HG02970 (cell line): ENCODE measurements around the gene BFSP2.
A peak's percentile ranks its signal among the peaks of the same experiment; 100 is the strongest.
"Not testable (repeated sequence)": the region's sequence is repeated elsewhere in the genome, so short reads cannot be mapped to it uniquely, and the experiment has no call there.

Experiments
- ATAC-seq: cut with Tn5 transposase; IDR thresholded peaks from one replicate; pipeline ENCODE4 v1.9.1; 2021; ENCODE audit warnings: mild to moderate bottlenecking, moderate library complexity, moderate number of reproducible peaks; ENCODE audit not compliant: unreplicated experiment, low FRiP score

The BFSP2 gene

DNA sequence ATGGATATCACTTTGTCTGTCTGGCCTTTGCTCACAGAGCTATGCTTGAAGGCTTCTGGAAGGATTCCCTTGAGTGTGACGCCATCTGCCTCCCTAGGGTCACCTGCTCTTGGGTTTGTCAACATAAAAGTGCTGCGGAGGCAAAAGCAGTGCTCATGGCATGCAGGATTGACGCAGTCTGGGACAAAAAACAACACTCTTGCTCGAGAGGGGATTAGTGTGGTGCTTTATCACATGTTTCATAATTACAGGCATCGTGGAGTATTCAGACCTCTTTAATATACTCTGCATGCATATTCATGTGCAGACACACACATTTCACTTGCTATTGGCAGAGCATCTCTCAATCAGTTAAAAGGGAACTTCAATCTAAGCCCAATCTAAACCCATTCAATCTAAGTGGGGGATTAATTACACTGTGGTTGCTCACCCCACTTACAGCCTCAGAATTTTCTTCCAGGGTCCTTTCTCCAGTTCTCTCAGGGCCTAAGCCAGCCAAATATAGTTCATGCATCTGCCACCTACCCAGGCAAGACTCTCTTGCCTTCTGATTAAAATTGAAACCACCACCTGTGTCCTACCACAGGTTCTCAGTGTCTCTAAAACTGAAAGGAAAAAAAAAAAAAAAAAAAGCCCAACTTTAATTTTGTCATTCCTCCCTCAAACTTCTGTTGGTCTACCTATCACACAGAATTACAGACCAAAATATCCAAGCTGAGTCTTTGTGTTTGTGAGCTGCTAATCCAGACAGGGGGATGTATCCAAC is 75.6 kb downstream of the BFSP2 start:
- ATAC-seq = peak; percentile 78

DNA sequence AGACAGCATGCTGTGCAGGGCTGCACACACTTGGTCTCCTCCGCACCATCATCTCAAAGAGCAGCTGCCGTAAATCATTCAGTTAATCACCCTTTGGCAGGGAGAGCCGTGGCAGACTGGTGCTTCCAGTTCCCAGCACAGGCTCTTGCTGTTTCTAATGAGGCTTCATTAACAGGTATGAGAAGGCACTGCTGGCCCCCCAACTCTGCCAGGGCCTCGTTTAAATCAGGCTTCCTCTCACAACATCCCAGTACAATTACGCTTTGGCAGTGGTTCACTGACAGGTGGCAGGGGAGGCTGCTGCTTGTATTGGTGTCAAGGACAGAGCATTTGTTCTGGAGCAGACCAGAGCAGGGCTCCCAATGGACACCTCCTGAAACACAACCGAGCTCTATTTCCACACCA is 77.1 kb downstream of the BFSP2 start:
- no peak for ATAC-seq

DNA sequence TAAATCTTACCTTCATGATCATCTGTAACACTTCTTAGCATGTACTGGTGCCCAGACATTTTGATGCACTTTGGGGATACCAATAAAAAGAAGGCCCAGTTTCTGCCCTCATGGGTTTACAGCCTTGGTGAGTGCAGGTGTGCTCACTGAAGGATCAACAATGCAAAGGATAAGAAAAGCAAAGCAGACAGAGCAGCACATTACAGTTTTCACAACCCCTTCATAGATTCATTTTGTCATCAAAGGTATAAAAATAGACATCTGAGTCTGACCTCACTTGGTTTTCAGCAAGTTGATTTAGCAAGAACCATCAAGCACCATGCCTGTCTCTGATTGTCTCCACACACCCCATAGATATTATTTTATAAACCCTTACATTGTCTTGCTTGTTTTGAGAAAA is 77.6 kb downstream of the BFSP2 start:
- ATAC-seq = no peak

DNA sequence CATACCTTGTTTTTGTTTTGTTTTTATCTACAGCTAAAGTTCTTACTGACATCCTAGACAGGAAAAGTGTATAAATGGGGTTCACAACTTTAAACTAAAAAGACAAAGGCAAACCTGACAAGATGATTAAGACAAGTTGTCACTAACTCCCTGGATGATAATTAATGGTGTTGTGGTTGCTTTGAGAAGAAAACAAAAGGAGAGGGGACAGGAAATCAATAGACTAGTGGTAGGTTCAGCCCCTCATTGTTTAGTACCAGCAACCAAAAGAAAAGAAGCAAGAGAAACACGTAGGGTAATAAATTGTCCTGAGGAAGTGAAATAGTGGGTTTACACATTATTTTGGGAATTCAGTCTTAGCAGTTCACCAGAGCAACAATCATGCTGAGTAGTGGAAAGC is 78.8 kb downstream of the BFSP2 start:
- no peak for ATAC-seq

DNA sequence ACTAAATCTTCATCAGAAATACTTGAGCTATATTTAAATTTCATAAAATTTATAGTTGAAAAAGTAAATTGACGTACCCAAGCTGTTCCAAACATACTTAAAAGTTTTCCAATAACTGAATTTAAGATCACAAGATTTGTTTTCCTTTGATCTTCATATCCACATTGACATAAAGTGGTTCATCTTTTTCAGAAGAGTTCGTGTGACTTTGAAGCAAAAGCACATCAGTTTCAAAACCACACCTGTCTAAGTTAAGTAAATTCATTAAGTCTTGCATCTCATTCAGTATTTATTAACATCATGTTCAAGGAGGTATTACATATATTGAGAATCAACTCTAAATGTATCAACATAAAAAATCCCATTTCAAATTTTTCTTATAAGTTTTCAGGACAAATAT is 79.5 kb downstream of the BFSP2 start:
- no peak for ATAC-seq

DNA sequence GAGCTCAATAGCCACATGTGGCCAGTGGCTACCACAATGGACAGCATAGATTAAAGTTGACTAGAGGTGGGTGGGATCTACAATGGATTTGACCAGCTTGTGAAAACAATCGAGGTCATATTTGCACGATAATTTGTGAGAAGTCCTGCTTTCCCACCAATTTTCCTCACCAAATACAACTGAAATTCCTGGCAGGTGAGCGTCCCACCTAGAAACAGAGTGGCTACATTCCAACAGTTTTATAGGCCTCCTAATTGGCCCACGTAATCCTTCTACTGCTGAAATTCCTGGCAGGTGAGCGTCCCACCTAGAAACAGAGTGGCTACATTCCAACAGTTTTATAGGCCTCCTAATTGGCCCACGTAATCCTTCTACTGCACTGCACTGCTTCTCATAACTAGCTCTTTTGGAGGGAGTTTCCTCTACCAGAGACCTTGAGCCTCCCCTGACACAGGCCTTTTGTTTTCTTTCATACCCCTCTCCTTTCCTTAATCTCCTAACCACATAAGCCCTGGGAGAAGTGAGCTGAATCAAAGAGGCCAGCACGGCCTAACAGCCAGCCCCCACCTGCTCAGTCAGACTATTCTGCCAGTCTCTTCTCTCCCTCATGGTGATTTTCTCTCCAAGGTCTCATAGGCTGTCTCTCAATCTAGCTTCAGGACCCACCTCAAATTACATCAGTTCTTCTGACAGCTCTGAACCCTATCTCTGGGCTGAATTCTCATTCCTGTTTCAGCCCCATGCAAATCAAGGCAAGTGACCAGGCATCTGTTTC is 80.2 kb downstream of the BFSP2 start:
- ATAC-seq = no peak

DNA sequence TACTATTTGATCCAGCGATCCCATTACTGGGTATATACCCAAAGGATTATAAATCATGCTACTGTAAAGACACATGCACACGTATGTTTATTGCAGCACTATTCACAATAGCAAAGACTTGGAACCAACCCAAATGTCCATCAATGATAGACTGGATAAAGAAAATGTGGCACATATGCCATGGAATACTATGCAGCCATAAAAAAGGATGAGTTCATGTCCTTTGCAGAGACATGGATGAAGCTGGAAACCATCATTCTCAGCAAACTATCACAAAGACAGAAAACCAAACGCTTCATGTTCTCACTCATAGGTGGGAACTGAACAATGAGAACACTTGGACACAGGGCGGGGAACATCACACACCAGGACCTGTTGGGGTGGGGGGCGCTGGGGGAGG is 82.6 kb downstream of the BFSP2 start:
- ATAC-seq = not testable (repeated sequence)

DNA sequence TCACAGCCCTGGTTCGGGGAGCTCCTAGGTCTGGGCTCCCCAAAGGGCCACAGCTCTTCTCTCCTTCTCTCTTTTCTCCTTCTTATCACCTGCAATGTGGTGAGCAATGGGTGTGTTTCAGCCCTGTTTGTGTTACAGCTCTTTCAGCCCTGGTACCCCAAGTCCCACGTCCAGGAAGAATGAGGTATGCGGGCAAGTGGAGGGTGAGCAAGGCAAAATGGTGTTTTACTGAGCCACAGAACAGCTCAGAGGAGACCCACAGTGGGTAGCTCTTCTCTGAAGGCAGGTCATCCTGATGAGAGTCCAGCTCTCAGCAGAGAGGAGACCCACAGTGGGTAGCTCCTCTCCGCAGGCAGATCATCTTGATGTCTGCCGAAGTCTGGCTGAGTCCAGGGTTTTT is 86.8 kb downstream of the BFSP2 start:
- no peak for ATAC-seq

DNA sequence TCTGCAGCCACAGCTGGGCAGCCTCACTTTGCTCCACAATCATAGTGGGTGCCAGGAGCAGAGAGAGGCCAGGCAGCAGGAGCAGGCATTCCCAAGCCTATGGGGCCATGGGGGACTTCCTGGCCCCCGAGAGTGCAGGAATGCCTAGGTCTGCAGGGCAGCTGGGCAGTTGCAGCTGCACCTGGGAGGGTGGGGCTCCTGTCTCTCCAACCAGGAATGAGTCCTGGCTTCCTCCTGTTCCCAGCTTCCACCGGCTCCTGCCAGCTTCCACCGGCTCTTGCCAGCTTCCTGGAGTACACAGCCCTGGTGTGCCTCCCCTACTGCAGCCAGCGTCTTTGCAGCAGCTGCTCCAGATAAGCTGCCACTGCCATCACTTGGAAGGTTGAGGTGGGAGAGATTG is 87.3 kb downstream of the BFSP2 start:
- no peak for ATAC-seq

DNA sequence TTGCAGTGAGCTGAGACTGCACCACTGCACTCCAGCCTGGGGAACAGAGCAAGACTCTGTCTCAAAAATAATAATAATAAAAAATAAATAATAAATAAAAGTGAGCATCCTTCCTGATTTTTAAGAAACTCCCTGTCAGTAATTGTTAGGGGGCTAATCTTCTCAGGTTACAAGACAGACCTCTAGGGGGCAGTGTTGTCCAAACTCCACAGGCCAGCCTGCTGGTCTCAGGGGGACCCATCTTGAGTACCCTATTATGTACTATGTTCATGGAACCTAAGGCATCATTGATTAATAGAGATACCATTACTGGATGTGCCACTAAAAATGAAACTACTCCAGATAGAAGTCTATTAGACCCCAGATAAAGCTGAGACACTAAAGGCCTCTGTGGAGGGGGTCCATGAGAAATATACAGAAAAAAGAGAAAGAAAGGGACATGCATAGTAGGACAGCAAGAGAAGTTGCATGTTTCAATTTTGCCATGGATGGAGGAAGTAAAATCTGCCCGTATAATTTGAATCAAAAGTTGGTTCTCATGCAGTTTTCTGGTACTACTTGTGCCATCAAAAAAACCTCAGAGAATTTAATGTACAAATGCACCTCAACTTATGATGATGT is 88.2 kb downstream of the BFSP2 start:
- no peak for ATAC-seq

DNA sequence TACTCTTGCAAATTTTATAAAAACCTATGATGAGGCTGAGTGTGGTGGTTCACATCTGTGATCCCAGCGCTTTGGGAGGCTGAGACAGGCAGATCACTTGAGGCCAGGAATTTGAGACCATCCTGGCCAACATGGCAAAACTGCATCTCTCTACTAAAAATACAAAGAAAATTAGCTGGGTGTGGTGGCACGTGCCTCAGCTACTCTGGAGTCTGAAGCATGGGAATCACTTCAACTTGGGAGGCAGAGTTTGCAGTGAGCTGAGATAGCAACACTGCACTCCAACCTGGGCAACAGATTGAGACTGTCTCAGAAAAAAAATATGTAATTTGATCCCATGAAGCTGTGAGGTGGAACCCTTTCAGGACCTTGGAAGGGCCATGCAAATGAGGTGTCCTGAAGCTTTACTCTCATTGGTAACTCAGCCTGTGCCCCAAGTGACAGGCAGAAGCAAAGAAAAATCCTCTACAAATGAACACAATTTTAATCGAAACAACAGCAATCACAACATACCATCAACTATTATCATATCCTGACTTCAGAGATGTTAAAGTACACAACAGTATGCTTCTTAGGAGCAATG is 89.0 kb downstream of the BFSP2 start:
- no peak for ATAC-seq

DNA sequence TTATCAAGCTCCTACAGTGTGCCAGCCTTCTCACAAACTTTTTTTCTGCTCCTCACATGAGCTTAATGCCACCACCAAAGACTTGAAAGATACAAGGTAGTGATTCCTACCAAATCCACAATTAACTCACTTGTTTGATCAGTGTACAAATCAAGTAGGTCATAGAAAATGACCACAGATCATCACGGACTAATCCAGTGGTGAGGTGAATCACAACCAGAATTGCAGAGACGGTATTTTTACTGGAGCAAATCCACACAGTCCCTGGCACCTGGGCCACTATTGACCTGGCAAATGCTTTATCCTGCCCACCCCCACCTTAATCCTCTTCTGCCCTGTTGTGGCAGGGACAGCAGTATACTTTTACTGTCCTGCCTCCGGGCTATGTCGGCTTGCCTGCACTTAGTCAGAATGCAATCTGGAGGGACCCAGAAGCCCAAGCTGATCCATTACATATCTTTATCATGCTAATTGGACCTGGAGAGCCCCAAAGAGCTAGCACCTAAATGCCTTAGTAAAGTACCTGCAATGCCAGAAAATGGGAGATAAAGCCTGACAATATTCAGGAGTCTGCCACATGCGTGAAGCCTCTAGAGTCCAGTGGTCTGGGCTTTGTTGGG is 89.7 kb downstream of the BFSP2 start:
- ATAC-seq = no peak

DNA sequence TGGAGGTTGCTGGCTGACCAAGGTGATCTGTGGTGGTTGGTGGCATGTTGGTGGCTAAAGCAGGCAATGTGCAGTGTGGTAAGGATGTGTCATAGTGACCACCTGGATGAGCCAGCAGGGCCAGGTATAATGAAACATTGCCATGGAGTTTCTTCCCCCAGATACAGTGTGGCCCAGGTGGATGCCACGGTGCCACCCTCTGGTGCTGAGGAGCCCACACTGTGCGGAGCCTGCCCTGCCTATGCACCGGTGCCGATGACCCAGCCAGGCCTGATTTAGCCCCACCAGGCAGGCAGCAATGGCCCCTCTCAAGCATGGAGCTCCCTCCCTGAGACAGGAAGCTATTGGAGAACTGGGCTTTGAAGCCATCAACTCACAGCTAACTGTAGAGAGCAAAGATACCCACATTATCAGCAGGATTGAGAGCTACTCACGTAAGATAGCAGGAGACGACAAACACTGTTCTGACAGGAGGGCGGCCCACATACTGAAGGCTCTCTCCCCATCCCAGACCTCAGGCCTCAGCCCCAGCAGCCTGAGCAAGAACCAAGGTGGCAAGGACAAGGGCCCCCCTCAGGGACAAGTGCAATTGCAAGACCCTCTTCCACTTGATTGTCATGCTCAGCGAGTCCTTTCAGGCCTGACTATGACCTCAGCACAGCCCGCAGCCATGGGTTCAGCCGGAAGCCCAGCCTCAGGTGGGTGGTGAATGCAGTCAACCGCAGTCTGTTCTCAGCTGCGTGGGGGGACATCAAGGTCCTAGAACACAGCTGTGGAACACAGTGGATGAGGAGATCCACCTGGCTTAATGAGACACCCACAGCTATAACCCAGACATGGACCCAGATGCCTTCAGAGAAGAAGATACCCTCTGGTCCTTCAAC is 90.9 kb downstream of the BFSP2 start:
- ATAC-seq = no peak

DNA sequence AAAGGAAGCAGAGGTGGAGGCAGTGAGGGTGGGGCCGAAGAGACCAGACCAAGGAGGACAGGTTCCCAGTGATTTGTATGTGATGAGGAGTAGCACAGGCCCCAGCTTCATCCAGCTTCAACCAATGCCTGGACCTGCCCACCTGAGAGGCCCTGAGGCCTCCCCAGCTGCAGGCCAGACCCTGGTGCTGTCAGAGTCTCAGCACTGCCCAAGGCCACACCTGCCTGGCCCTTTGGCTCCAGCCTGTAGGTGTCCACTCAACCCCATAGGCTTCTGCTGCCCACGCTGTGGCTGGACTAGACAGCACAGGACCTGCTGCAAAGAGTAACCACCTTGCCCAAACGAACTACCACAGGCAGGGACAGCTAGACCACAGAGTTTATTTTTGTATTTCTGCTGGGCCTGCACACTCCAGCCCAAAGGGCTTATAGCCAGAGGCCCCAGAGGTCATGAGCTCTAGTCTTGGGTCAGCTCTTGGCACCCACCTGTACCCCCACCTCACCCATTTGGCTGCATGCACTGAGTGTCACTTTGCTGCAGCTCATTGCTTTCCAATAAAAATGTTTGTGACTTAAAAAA is 91.7 kb downstream of the BFSP2 start:
- no peak for ATAC-seq

DNA sequence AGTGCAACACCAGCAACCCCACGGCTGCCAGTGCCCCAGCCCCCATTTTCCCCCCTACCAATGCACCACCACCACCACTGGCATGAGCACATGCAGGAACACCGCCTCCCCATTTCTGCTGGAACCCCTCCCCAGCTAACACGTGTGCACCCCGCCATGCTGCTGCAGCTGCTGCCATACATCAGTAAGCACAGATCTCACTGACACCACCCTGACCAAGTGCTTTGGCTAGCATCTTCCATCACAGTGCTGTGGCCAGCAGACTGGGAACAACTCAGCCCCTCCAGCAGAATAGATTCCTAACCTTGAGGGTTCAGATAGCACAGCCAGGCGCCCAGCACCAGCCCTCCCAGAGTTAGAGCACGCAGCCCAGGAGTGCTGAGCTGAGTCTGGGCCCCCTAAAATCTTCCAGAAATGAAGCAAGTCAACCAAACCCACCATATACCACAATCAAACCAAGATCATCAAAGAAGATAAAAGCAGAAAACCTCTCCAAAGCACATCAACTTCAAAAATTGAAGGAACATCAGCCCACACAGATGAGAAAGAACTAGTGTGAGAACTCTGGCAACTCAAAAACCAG is 92.4 kb downstream of the BFSP2 start:
- no peak for ATAC-seq

DNA sequence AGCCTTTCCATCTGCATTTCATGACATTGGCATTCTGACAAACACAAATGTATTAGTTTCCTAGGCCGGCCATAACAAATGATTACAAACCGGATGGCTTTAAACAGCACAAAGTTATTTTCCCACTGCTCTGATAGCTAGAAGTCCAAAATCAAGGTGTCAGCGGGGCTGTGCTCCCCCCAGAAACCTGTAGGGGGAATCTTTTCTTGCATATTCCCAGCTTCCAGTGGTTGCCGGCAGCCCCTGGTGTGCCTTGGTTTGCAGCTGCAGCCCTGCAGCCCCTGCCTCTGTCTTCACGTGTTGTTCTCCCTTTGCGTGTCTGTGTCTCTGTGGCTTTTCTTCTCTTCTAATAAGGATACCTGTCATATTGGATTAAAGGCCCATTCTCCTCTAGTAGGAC is 94.6 kb downstream of the BFSP2 start:
- no peak for ATAC-seq

DNA sequence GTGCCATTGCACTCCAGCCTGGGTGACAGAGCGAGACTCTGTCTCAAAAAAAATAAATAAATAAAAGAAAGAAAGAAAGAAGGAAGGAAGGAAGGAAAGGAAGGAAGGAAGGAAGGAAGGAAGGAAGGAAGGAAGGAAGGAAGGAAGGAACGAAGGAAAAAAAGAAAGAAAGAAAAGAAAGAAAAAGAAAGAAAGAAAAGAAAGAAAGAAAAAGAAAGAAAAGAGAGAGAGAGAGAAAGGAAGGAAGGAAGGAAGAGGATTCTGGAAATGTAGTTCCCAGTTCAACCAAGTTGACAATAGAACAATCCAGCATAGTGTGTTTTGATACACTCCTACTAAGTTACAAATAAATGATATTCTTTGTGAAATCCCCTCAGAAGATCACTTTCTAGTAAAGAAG is 102.7 kb downstream of the BFSP2 start:
- ATAC-seq = not testable (repeated sequence)

DNA sequence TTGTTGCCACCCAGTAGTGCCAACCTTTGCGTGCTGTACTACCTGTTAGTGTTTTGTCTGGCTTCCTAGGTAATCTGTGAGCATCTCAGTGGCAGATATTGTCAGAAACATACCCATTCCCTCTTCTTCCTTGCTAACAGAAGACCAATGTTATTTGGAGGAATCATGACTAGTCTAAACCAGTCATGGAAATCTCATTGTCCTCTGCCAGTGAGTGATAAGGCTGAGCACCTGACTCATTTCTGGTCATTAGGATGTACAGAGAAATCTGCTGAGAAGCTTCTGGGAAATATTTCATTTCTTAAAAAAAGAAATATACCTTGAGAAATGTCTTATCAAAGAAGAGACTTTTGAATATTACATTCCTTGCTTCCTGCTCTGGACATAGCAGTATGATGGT is 103.6 kb downstream of the BFSP2 start:
- ATAC-seq = no peak

DNA sequence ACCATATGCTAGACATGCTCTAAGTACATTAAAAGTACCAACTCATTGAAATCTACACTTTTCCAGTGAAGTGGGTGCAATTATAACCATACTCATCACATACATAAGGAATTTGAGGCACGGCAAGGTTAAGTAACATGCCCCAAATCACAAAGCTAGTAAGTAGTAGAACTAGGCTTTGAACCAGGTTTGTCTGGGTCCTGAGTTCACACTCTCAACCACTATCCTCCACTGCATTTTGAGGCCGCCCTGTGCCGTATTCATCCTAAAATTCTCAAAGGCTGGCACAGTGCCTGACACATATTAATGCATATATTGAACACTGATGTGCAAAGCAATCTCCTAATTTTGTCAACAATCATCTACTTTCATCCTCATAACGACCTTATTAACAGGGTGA is 104.9 kb downstream of the BFSP2 start:
- no peak for ATAC-seq
